Natural killer cell (primary cell): Measurements from ENCODE around the gene EDC3. TPM values are rescaled to one million over a fixed set of nuclear protein-coding genes. Genes with fewer than 3 reads are reported as not detected.

Experiments
- ATAC-seq, 3 donors: fragments of 150-1000 bp in 2 of 3; fragments of 200-7000 bp in 1 of 3; cut with Tn5 transposase; 1 replicate in 1 of 3; 2 replicates in 2 of 3; pipeline ENCODE4 v1.10.0; 2021; ENCODE audit warnings: mild to moderate bottlenecking in 2 of 3, moderate library complexity in 2 of 3
- DNase-seq, 2 donors: peaks; one replicate each; pipeline versions ENCODE4 v3.0.0 to v3.0.0-alpha.2; 2013 to 2021; ENCODE audit warnings: mixed read lengths in 1 of 2
- H3K27ac ChIP-seq: one replicate; pipeline ENCODE4 v1.5.1; 2013; ENCODE audit warnings: mild to moderate bottlenecking, low read length
- H3K27me3 ChIP-seq: one replicate; pipeline ENCODE4 v1.6.1; 2013; ENCODE audit warnings: low read length; ENCODE audit not compliant: control insufficient read depth, insufficient read depth
- H3K36me3 ChIP-seq: one replicate; pipeline ENCODE4 v1.6.1; 2013; ENCODE audit warnings: low read length; ENCODE audit not compliant: control insufficient read depth, insufficient read depth
- H3K4me1 ChIP-seq: one replicate; pipeline ENCODE4 v1.6.1; 2013; ENCODE audit warnings: low read length; ENCODE audit not compliant: control insufficient read depth, insufficient read depth
- H3K4me3 ChIP-seq: one replicate; pipeline ENCODE4 v1.5.1; 2013; ENCODE audit warnings: low read length
- H3K9me3 ChIP-seq: one replicate; pipeline ENCODE4 v1.6.1; 2013; ENCODE audit warnings: low read length; ENCODE audit not compliant: control insufficient read depth, insufficient read depth
- H3K27ac Mint-ChIP-seq, 2 donors: one replicate each; pipeline ENCODE4 v1.8.0; 2022; ENCODE audit warnings: mild to moderate bottlenecking in 2 of 2, mixed read lengths in 2 of 2, moderate library complexity in 1 of 2
- H3K27me3 Mint-ChIP-seq, 2 donors: one replicate each; pipeline ENCODE4 v1.8.0; 2022; ENCODE audit warnings: low read depth in 2 of 2, mixed read lengths in 2 of 2
- H3K36me3 Mint-ChIP-seq: one replicate; pipeline ENCODE4 v1.8.0; 2022; ENCODE audit warnings: mixed read lengths
- H3K4me1 Mint-ChIP-seq, 2 donors: one replicate each; pipeline ENCODE4 v1.8.0; 2022; ENCODE audit warnings: mixed read lengths in 2 of 2
- H3K4me3 Mint-ChIP-seq: one replicate; pipeline ENCODE4 v1.8.0; 2022; ENCODE audit warnings: mild to moderate bottlenecking, moderate library complexity, mixed read lengths
- H3K9me3 Mint-ChIP-seq, 2 donors: one replicate each; pipeline ENCODE4 v1.8.0; 2022; ENCODE audit warnings: mixed read lengths in 2 of 2
- CTCF ChIP-seq: fragments of 200-600 bp; IDR thresholded peaks from one replicate; pipeline ENCODE4 v1.8.0; 2022; ENCODE audit warnings: antibody characterized with exemption
- WGBS: methylation state at CpG from one replicate; pipeline ENCODE4 v1.1.7; 2013; ENCODE audit warnings: missing lambda C conversion rate; ENCODE audit not compliant: insufficient coverage; 5-methylcytosine and 5-hydroxymethylcytosine counted together
- intact Hi-C: fragments of 100-400 bp; cut with micrococcal nuclease; formaldehyde crosslinking; loops from one replicate; pipeline ENCODE4 v1.14.2; 2022
- total RNA-seq, 4 donors: library from RNA; stranded (reverse); fragments of 120-200 nt in 1 of 4; gene quantifications; one replicate each; pipeline versions ENCODE4 v1.2.3 to v1.2.4, GENCODE V29; 2013 to 2022

Gene EDC3
- total RNA-seq, 3 donors from 2014 or later (not counting 1 experiment from before 2014, with no cell fraction given): 22.4 to 39.2 (median 32.6) TPM

- Mint-ChIP-seq H3K36me3 (no peaks in the 10 kb centered on the region), H3K4me1 (peaks cover 6 to 10% of the 10 kb centered on the region in 2 donors)
These were observed 62.0 kb downstream of the EDC3 start for GRCh38 chr15:74633781-74634180.

GRCh38 chr15:74632601-74633000 is 63.2 kb downstream of the EDC3 start:
- Histone ChIP-seq H3K4me1 (peaks cover 9% of the 10 kb centered on the region), H3K27ac (no peak overlapping the region), H3K4me3 (no peak overlapping the region), H3K27me3 (no peaks in the 10 kb centered on the region), H3K36me3 (peaks cover 76% of the 10 kb centered on the region), H3K9me3 (no peaks in the 10 kb centered on the region)
- no peak overlapping the region for H3K4me3 Mint-ChIP-seq
- H3K27ac Mint-ChIP-seq: no peak overlapping the region
- peaks cover 6 to 10% of the 10 kb centered on the region in 2 donors for H3K4me1 Mint-ChIP-seq
- no peaks in the 10 kb centered on the region for H3K27me3 Mint-ChIP-seq
- DNase-seq (no peak), ATAC-seq (no peak)
- H3K9me3 Mint-ChIP-seq: no peaks in the 10 kb centered on the region
- 97% methylated on average over 9 of the region's 9 CpGs for WGBS
- intact Hi-C loops: loop anchor here (10.0 kb wide), 1 partner anchor 572 kb away; the partner anchor contains the start of gene C15orf39
- H3K36me3 Mint-ChIP-seq: no peaks in the 10 kb centered on the region
- TF ChIP-seq CTCF: no peak

More at GRCh38 chr15:74633781-74634180, 62.0 kb downstream of the EDC3 start:
- intact Hi-C loops: loop anchor here (2.0 to 10.0 kb wide), 2 partner anchors 267 to 571 kb away; partner anchors contain the start of gene C15orf39
- Histone ChIP-seq H3K27me3 (no peaks in the 10 kb centered on the region), H3K4me1 (peaks cover 6% of the 10 kb centered on the region), H3K36me3 (peaks cover 69% of the 10 kb centered on the region), H3K9me3 (no peaks in the 10 kb centered on the region), H3K4me3 (no peak overlapping the region), H3K27ac (no peak overlapping the region)
- WGBS: 83% methylated on average over 2 of the region's 2 CpGs
- Mint-ChIP-seq H3K9me3 (no peaks in the 10 kb centered on the region), H3K27ac (no peak overlapping the region), H3K4me3 (no peak overlapping the region), H3K27me3 (no peaks in the 10 kb centered on the region)
- DNase-seq (no peak), ATAC-seq (no peak)
- no peak for TF ChIP-seq CTCF

GRCh38 chr15:74631935-74632560 is 63.8 kb downstream of the EDC3 start:
- Mint-ChIP-seq H3K4me3 (no peak overlapping the region), H3K27me3 (no peaks in the 10 kb centered on the region), H3K4me1 (peaks cover 6 to 10% of the 10 kb centered on the region in 2 donors), H3K36me3 (no peaks in the 10 kb centered on the region), H3K27ac (peak overlapping the region in 1 of 2 donors; percentile 46), H3K9me3 (no peaks in the 10 kb centered on the region)
- Histone ChIP-seq H3K27ac (no peak overlapping the region), H3K4me3 (no peak overlapping the region), H3K36me3 (peaks cover 77% of the 10 kb centered on the region), H3K4me1 (peaks cover 14% of the 10 kb centered on the region), H3K9me3 (no peaks in the 10 kb centered on the region), H3K27me3 (no peaks in the 10 kb centered on the region)
- 73% methylated on average over 7 of the region's 8 CpGs for WGBS
- intact Hi-C loops: loop anchor here (2.0 to 10.0 kb wide), 2 partner anchors 259 to 573 kb away; partner anchors contain the start of gene C15orf39
- ATAC-seq (peak; percentile 64 to 69 (median 65)), DNase-seq (peak; percentile 47 to 76)
- TF ChIP-seq CTCF: peak; percentile 65
